K562 (cell line): ENCODE data around the gene GAK. TPM values are rescaled to one million over a fixed set of nuclear protein-coding genes. Genes with fewer than 3 reads are reported as not detected.
A peak's percentile ranks its signal among the peaks of the same experiment; 100 is the strongest.

Experiments used
- GABPB1 ChIP-seq: sonication (generic); formaldehyde crosslinking; IDR thresholded peaks from 2 replicates; pipeline ENCODE4 v1.8.0; 2022; ENCODE audit warnings: mild to moderate bottlenecking, missing genetic modification reagents
- MYC ChIP-seq, 2 experiments: fragments of 250-450 bp in 1 of 2; sonication (Bioruptor Pico) in 1 of 2; IDR thresholded peaks; 2 replicates each; pipeline versions ENCODE4 v1.5.1 to v1.6.1; 2012 to 2021; ENCODE audit warnings: low read depth in 2 of 2, borderline replicate concordance in 1 of 2, improper control_type of control experiment in 1 of 2, low read length in 1 of 2, mild to moderate bottlenecking in 1 of 2, moderate library complexity in 1 of 2
- POLR2G ChIP-seq: fragments of 200-400 bp; formaldehyde crosslinking; IDR thresholded peaks from 2 replicates; pipeline ENCODE4 v1.6.1; 2017; ENCODE audit warnings: low read depth, mild to moderate bottlenecking, antibody characterized with exemption, low read length, moderate library complexity
- ZBED1 ChIP-seq: IDR thresholded peaks from 2 replicates; pipeline ENCODE4 v1.6.1; 2014
- ZNF311 ChIP-seq: fragments of 250-450 bp; sonication (Bioruptor Pico); IDR thresholded peaks from 2 replicates; pipeline ENCODE4 v1.4.0; 2020; ENCODE audit warnings: mild to moderate bottlenecking, moderate library complexity
- ZNF589 ChIP-seq: fragments of 200-800 bp; sonication (Bioruptor generic); IDR thresholded peaks from 2 replicates; pipeline ENCODE4 v1.6.1; 2016; ENCODE audit warnings: low read depth, missing genetic modification characterization, missing compliant biosample characterization
- polyA plus RNA-seq, 8 experiments: library from polyadenylated mRNA; depleted of rRNA in 4 of 8; stranded (reverse) in 5 of 8; unstranded in 3 of 8; fragments of >200 nt; fragmentation: Nextera tagmentation in 2 of 8; fragmentation: Illumina TruSeq in 1 of 8; extraction: Ambion mirVana in 2 of 8; extraction: Trizol in 1 of 8; gene quantifications; 2 replicates each; pipeline versions ENCODE4 v1.2.1 to v1.2.3, GENCODE V29; 2011 to 2014; ENCODE audit warnings: inconsistent platforms in 1 of 8, missing spikeins in 1 of 8
- total RNA-seq, 7 experiments: library from RNA; depleted of rRNA in 6 of 7; stranded (reverse); fragments of >200 nt in 6 of 7; fragmentation: Illumina TruSeq in 2 of 7; extraction: Trizol in 2 of 7; gene quantifications; 2 replicates each; pipeline versions ENCODE4 v1.2.1 to v1.2.3, GENCODE V29; 2011 to 2021; ENCODE audit warnings: low replicate concordance in 1 of 7
- TF ChIP-seq, protein P1 (sequence below), 2 experiments: IDR thresholded peaks; 2 replicates each; pipeline ENCODE4 v1.6.1; 2012; ENCODE audit warnings: improper control_type of control experiment in 2 of 2, low read depth in 2 of 2, low read length in 2 of 2, borderline replicate concordance in 1 of 2
- TF ChIP-seq, protein P2 (sequence below), 2 experiments: fragments of 450-650 bp in 1 of 2; sonication (generic) in 1 of 2; formaldehyde crosslinking in 1 of 2; IDR thresholded peaks; 2 replicates each; pipeline versions ENCODE4 v1.7.1 to v1.9.0; 2016 to 2022; ENCODE audit warnings: inconsistent platforms in 1 of 2, mild to moderate bottlenecking in 1 of 2, missing genetic modification reagents in 1 of 2
- TF ChIP-seq, protein P3 (sequence below): sonication (generic); formaldehyde crosslinking; IDR thresholded peaks from 2 replicates; pipeline ENCODE4 v1.8.1; 2022; ENCODE audit warnings: missing genetic modification reagents

GAK gene
- total and polyA plus RNA-seq, 9 of the 15 experiments (the other 6 are each of a cell fraction or from before 2014, with no cell fraction given) = 1.3 to 102 (median 16.2) TPM

DNA sequence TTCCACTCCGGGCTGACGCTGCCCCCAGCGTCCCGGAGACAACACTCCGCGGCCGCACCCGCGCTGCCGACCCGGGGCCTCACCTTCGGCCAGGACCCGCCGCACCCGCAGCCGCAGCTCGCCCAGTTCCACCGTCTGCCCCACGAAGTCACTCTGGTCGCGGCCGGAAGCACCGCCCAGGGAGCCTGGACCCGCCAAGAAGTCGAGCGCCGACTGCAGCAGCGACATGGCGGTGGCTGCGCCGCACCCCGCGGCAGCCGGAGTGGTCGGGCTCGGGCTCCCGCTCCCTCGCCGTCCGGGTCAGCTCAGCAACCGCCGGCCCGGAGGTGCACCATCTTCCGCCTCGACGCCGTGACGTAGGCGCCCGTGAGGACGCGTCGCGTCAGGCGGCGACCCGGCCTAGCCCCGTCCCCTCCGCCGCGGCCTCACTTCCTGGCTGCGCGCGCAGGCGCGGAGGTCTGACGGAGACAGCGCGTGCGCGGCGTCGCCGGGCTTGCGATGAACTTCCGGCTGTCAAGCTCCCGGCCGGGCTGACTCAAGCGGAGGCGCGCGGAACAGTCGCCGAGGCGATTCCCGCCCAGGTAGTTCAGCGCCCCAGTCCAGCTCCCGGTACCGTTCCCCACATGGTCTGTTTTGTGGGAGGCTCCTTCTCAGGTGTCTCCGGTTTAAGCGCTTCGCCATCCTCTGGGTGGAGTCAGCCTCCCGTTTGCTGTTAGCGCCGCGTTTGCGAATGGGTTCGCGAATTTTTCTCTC, at the start of gene GAK, which contains the start of gene TMEM175 (continued):
- TF ChIP-seq, protein P1, sequence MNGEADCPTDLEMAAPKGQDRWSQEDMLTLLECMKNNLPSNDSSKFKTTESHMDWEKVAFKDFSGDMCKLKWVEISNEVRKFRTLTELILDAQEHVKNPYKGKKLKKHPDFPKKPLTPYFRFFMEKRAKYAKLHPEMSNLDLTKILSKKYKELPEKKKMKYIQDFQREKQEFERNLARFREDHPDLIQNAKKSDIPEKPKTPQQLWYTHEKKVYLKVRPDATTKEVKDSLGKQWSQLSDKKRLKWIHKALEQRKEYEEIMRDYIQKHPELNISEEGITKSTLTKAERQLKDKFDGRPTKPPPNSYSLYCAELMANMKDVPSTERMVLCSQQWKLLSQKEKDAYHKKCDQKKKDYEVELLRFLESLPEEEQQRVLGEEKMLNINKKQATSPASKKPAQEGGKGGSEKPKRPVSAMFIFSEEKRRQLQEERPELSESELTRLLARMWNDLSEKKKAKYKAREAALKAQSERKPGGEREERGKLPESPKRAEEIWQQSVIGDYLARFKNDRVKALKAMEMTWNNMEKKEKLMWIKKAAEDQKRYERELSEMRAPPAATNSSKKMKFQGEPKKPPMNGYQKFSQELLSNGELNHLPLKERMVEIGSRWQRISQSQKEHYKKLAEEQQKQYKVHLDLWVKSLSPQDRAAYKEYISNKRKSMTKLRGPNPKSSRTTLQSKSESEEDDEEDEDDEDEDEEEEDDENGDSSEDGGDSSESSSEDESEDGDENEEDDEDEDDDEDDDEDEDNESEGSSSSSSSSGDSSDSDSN (IDR thresholded peaks at IDR 0.05; ENCODE audit: borderline replicate concordance in 1 of 2, low read depth in 2 of 2, low read length in 2 of 2) = peak; percentile 69 to 82; a peak in 2 of 4 replicates
- TF ChIP-seq, protein P2, sequence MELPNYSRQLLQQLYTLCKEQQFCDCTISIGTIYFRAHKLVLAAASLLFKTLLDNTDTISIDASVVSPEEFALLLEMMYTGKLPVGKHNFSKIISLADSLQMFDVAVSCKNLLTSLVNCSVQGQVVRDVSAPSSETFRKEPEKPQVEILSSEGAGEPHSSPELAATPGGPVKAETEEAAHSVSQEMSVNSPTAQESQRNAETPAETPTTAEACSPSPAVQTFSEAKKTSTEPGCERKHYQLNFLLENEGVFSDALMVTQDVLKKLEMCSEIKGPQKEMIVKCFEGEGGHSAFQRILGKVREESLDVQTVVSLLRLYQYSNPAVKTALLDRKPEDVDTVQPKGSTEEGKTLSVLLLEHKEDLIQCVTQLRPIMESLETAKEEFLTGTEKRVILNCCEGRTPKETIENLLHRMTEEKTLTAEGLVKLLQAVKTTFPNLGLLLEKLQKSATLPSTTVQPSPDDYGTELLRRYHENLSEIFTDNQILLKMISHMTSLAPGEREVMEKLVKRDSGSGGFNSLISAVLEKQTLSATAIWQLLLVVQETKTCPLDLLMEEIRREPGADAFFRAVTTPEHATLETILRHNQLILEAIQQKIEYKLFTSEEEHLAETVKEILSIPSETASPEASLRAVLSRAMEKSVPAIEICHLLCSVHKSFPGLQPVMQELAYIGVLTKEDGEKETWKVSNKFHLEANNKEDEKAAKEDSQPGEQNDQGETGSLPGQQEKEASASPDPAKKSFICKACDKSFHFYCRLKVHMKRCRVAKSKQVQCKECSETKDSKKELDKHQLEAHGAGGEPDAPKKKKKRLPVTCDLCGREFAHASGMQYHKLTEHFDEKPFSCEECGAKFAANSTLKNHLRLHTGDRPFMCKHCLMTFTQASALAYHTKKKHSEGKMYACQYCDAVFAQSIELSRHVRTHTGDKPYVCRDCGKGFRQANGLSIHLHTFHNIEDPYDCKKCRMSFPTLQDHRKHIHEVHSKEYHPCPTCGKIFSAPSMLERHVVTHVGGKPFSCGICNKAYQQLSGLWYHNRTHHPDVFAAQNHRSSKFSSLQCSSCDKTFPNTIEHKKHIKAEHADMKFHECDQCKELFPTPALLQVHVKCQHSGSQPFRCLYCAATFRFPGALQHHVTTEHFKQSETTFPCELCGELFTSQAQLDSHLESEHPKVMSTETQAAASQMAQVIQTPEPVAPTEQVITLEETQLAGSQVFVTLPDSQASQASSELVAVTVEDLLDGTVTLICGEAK (IDR thresholded peaks at IDR 0.05) = peak; percentile 91
- TF ChIP-seq, protein P2 (CRISPR knock-in tag; IDR thresholded peaks at IDR 0.05) = 0 out of 2 replicates have a peak, but pooled peaks have one; percentile 33
- peak; percentile 96 for TF ChIP-seq GABPB1 (CRISPR knock-in tag)
- no peak for TF ChIP-seq ZNF311 (CRISPR knock-in tag)
- TF ChIP-seq ZNF589 = no peak
- TF ChIP-seq ZBED1 = no peak
- TF ChIP-seq, protein P3, sequence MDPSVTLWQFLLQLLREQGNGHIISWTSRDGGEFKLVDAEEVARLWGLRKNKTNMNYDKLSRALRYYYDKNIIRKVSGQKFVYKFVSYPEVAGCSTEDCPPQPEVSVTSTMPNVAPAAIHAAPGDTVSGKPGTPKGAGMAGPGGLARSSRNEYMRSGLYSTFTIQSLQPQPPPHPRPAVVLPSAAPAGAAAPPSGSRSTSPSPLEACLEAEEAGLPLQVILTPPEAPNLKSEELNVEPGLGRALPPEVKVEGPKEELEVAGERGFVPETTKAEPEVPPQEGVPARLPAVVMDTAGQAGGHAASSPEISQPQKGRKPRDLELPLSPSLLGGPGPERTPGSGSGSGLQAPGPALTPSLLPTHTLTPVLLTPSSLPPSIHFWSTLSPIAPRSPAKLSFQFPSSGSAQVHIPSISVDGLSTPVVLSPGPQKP (CRISPR knock-in tag) = no peak
- peak; percentile 82; the same call in 1 of the 2 replicates for TF ChIP-seq MYC (IDR thresholded peaks at IDR 0.05; ENCODE audit: low read depth, low read length)
- TF ChIP-seq MYC (CRISPR knock-in tag; IDR thresholded peaks at IDR 0.05; ENCODE audit: borderline replicate concordance, low read depth) = no peak
- TF ChIP-seq POLR2G = peak; percentile 98
